Activated T-cell treated with anti-CD3 and anti-CD28 coated beads for 24 hours (primary cell): ENCODE measurements around the gene UBXN7.
"Not testable (repeated sequence)": the region's sequence is repeated elsewhere in the genome, so short reads cannot be mapped to it uniquely, and the experiment has no call there.

ENCODE experiments used
- DNase-seq: peaks from one replicate; pipeline ENCODE4 v3.0.0-alpha.2; 2020; ENCODE audit warnings: low read depth

The UBXN7 gene

GRCh38 chr3:196432137-196432879 lies at the start of gene UBXN7:
UBXN7 (minus strand) TSS chr3:196432427; CDS start chr3:196432399, 28 bp downstream.
- DNase-seq, result peak; percentile 95

- no peak for DNase-seq
These were observed 45.5 kb upstream of the UBXN7 start for GRCh38 chr3:196477678-196478077.

GRCh38 chr3:196472286-196472685 lies 40.1 kb upstream of the UBXN7 start:
- DNase-seq, result no peak

- DNase-seq, result no peak
These were observed 39.3 kb upstream of the UBXN7 start for GRCh38 chr3:196471551-196471950.

- DNase-seq, result not testable (repeated sequence)
These were observed 38.0 kb upstream of the UBXN7 start for GRCh38 chr3:196470182-196470581.

- no peak for DNase-seq
These were observed 31.6 kb upstream of the UBXN7 start for GRCh38 chr3:196463804-196464203.

- no peak for DNase-seq
These were observed 31.2 kb upstream of the UBXN7 start for GRCh38 chr3:196463478-196463756.

- not testable (repeated sequence) for DNase-seq
These were observed 30.7 kb upstream of the UBXN7 start for GRCh38 chr3:196462680-196463477.

- no peak for DNase-seq
These were observed 25.8 kb upstream of the UBXN7 start for GRCh38 chr3:196458063-196458462.

- not testable (repeated sequence) for DNase-seq
These were observed 25.2 kb upstream of the UBXN7 start for GRCh38 chr3:196457470-196457869.

GRCh38 chr3:196454935-196455334 lies 22.7 kb upstream of the UBXN7 start:
- no peak for DNase-seq

GRCh38 chr3:196445391-196445790 lies 13.2 kb upstream of the UBXN7 start:
- not testable (repeated sequence) for DNase-seq

GRCh38 chr3:196444500-196444894 lies 12.3 kb upstream of the UBXN7 start:
- no peak for DNase-seq

- no peak for DNase-seq
These were observed 8.5 kb upstream of the UBXN7 start for GRCh38 chr3:196440696-196441095.

GRCh38 chr3:196440041-196440537 lies 7.9 kb upstream of the UBXN7 start:
- DNase-seq, result no peak

GRCh38 chr3:196431181-196432136 lies 768 bp downstream of the UBXN7 start:
- DNase-seq, result peak; percentile 6

- DNase-seq, result no peak
These were observed 4.2 kb downstream of the UBXN7 start for GRCh38 chr3:196428041-196428440.

GRCh38 chr3:196424421-196424820 lies 7.8 kb downstream of the UBXN7 start:
- DNase-seq, result not testable (repeated sequence)

GRCh38 chr3:196423044-196423781 lies 9.0 kb downstream of the UBXN7 start:
- DNase-seq, result no peak

GRCh38 chr3:196421668-196422067 lies 10.6 kb downstream of the UBXN7 start:
- DNase-seq, result not testable (repeated sequence)

- DNase-seq, result no peak
These were observed 12.8 kb downstream of the UBXN7 start for GRCh38 chr3:196419386-196419785.
